ENCODE results near the gene LYSMD2.

LYSMD2 gene

DNA sequence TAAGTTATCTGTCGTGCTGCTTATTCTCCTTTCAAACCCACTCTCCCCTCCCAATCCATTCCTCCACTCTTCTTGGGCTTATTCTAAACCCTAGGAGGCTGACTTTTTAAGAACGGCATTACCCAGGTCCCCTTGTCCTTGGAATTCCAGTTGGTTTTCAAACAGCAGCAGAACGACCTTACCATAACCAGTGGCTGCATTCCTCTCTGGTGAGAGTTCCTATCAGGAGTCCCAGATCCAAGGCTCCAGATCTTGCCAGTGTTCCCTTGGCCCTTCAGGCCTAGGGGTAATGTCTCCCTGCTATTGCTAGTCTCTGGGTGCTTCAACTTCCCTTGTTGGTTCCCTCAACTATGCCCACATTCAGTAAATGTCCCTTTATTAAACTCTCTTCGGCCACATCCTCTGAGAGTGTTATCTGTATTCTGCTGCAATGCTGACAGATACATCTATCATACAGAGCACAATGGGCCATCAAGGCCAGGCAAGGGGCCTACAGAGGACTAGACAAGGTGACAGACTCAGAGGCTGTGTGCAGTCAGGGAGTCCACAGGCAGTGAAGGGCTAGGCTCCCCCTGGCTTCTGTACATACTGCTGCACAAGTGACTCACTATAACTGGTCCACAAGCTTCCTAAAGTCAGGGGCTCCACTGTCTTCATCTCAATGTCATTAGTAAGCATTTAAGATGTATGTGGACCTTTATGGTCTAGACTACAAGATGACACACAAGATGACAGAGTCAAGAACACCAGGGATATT lies 10.1 kb downstream of the LYSMD2 start:
- H3K9ac ChIP-seq (ENCODE audit: low read length), result no peak overlapping the region
- H3K27ac ChIP-seq (ENCODE audit: low read depth, low read length), result peak overlapping the region; percentile 3
- no peaks in the 10 kb centered on the region for H3K9me3 ChIP-seq (ENCODE audit: low read length)
- H3K4me3 ChIP-seq (ENCODE audit: low read depth in 1 of 2, low read length in 2 of 2), result no peak overlapping the region
- H3K4me1 ChIP-seq (ENCODE audit: insufficient read depth, low read length), result peaks cover 54% of the 10 kb centered on the region
- H3K27me3 ChIP-seq (ENCODE audit: control insufficient read depth in 1 of 2, insufficient read depth in 2 of 2, low read length in 2 of 2), result no peaks in the 10 kb centered on the region
- peaks cover 4% of the 10 kb centered on the region for H3K36me3 ChIP-seq (ENCODE audit: insufficient read depth, low read length)

DNA sequence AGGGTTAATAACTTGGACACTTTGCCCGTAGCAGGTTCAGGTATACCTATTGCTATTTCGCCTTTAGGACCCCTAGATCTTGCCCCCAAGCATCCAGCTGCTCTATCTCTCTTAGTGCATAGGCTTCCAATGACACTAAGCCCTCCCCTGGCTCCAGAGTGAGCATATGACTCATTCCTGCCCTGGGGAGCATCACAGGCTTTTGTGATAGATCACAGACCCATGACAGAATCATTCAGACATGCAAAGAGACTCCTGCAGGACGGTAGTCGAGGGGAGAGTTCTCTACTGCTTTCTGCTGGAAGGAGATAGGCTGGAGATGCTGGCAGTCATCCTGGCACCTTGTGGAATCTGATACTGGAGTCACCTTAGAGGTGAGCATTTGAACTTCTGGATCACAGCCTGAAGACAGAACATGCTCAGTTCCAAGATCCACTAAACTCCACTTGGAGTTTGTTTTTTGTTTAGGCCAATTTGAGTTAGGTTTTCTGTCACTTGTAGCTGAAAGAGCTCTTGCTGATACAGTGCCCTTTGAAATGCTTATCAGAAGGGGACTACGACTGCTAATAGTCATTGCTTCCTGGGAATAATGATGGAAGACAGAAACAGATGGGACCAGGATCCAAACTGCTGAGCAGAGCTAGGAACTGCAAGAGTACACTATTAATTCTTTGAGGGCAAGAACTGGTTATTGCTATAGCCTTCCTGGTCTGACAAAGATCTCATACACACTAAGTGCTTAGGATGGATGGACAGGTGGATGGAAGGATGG lies 11.0 kb downstream of the LYSMD2 start:
- Histone ChIP-seq H3K4me3 (ENCODE audit: low read depth in 1 of 2, low read length in 2 of 2) (peak overlapping the region in 1 of 2 donors; percentile 25), H3K27me3 (ENCODE audit: control insufficient read depth in 1 of 2, insufficient read depth in 2 of 2, low read length in 2 of 2) (no peaks in the 10 kb centered on the region)

GRCh38 chr15:51724673-51725072 lies 12.8 kb downstream of the LYSMD2 start:
- Histone ChIP-seq H3K27ac (ENCODE audit: low read depth, low read length) (no peak overlapping the region), H3K4me3 (ENCODE audit: low read depth in 1 of 2, low read length in 2 of 2) (no peak overlapping the region), H3K4me1 (ENCODE audit: insufficient read depth, low read length) (peaks cover 52% of the 10 kb centered on the region), H3K9me3 (ENCODE audit: low read length) (no peaks in the 10 kb centered on the region), H3K36me3 (ENCODE audit: insufficient read depth, low read length) (peaks cover 13% of the 10 kb centered on the region), H3K27me3 (ENCODE audit: control insufficient read depth in 1 of 2, insufficient read depth in 2 of 2, low read length in 2 of 2) (no peaks in the 10 kb centered on the region), H3K9ac (ENCODE audit: low read length) (no peak overlapping the region)

More for the DNA sequence above, 11.0 kb downstream of the LYSMD2 start:
- Histone ChIP-seq H3K9ac (ENCODE audit: low read length) (no peak overlapping the region), H3K36me3 (ENCODE audit: insufficient read depth, low read length) (peaks cover 4% of the 10 kb centered on the region), H3K9me3 (ENCODE audit: low read length) (no peaks in the 10 kb centered on the region), H3K27ac (ENCODE audit: low read depth, low read length) (peak overlapping the region; percentile 3), H3K4me1 (ENCODE audit: insufficient read depth, low read length) (peaks cover 53% of the 10 kb centered on the region)

- no peak overlapping the region for H3K27ac ChIP-seq (ENCODE audit: low read depth, low read length)
Measured at GRCh38 chr15:51724199-51724598, 13.3 kb downstream of the LYSMD2 start.

DNA sequence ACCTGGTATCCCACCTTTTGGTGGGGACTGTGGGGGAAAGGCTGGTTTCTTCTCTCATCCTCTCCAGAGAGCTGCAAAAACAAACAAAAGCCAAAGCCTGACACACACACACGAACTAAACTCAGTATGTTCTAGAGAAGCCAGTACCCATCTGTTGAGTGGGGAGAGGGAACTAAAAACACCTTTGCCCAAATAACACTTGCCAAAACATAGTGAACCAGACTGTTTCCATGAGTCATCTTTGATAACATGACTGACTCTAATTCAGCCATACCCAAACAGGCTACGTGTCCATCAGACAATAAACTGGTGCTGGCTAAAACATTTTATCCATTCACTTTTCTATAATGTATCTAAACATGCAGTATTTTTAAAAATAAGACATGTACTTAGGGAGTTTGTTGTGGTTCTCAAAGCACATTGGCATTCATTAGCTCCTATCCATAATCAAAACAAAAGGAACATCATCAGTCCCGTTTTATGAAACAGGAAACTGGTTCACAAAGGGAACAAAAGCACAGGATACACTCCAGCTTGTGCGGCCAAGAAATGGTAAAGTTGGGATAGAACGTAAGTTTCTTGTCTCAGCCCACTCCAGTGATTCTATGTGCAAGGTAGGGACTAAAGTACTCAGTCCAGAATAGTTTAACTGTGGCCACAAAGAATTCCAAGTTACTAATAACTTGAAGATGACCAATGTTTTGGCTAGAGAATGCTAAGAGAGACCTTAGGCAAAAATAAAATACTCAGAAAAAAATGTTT lies 16.1 kb downstream of the LYSMD2 start:
- Histone ChIP-seq H3K27ac (ENCODE audit: low read depth, low read length) (no peak overlapping the region), H3K27me3 (ENCODE audit: control insufficient read depth in 1 of 2, insufficient read depth in 2 of 2, low read length in 2 of 2) (no peaks in the 10 kb centered on the region)

More at GRCh38 chr15:51724199-51724598, 13.3 kb downstream of the LYSMD2 start:
- Histone ChIP-seq H3K9me3 (ENCODE audit: low read length) (no peaks in the 10 kb centered on the region), H3K27me3 (ENCODE audit: control insufficient read depth in 1 of 2, insufficient read depth in 2 of 2, low read length in 2 of 2) (no peaks in the 10 kb centered on the region), H3K4me1 (ENCODE audit: insufficient read depth, low read length) (peaks cover 52% of the 10 kb centered on the region), H3K4me3 (ENCODE audit: low read depth in 1 of 2, low read length in 2 of 2) (no peak overlapping the region), H3K36me3 (ENCODE audit: insufficient read depth, low read length) (peaks cover 13% of the 10 kb centered on the region), H3K9ac (ENCODE audit: low read length) (no peak overlapping the region)

GRCh38 chr15:51720201-51720995 lies 17.1 kb downstream of the LYSMD2 start:
- Histone ChIP-seq H3K4me1 (ENCODE audit: insufficient read depth, low read length) (peaks cover 30% of the 10 kb centered on the region), H3K27me3 (ENCODE audit: control insufficient read depth in 1 of 2, insufficient read depth in 2 of 2, low read length in 2 of 2) (no peaks in the 10 kb centered on the region), H3K36me3 (ENCODE audit: insufficient read depth, low read length) (peaks cover 10% of the 10 kb centered on the region), H3K27ac (ENCODE audit: low read depth, low read length) (no peak overlapping the region), H3K9ac (ENCODE audit: low read length) (no peak overlapping the region), H3K4me3 (ENCODE audit: low read depth in 1 of 2, low read length in 2 of 2) (no peak overlapping the region), H3K9me3 (ENCODE audit: low read length) (no peaks in the 10 kb centered on the region)

More for the DNA sequence above, 16.1 kb downstream of the LYSMD2 start:
- no peak overlapping the region for H3K4me3 ChIP-seq (ENCODE audit: low read depth in 1 of 2, low read length in 2 of 2)
- peaks cover 38% of the 10 kb centered on the region for H3K4me1 ChIP-seq (ENCODE audit: insufficient read depth, low read length)
- no peaks in the 10 kb centered on the region for H3K9me3 ChIP-seq (ENCODE audit: low read length)
- H3K36me3 ChIP-seq (ENCODE audit: insufficient read depth, low read length), result peaks cover 10% of the 10 kb centered on the region
- no peak overlapping the region for H3K9ac ChIP-seq (ENCODE audit: low read length)

GRCh38 chr15:51718746-51719145 lies 18.7 kb downstream of the LYSMD2 start:
- Histone ChIP-seq H3K27ac (ENCODE audit: low read depth, low read length) (no peak overlapping the region), H3K4me1 (ENCODE audit: insufficient read depth, low read length) (peaks cover 15% of the 10 kb centered on the region), H3K9ac (ENCODE audit: low read length) (no peak overlapping the region), H3K27me3 (ENCODE audit: control insufficient read depth in 1 of 2, insufficient read depth in 2 of 2, low read length in 2 of 2) (no peaks in the 10 kb centered on the region), H3K9me3 (ENCODE audit: low read length) (no peaks in the 10 kb centered on the region), H3K36me3 (ENCODE audit: insufficient read depth, low read length) (peaks cover 10% of the 10 kb centered on the region), H3K4me3 (ENCODE audit: low read depth in 1 of 2, low read length in 2 of 2) (no peak overlapping the region)

GRCh38 chr15:51718219-51718618 lies 19.2 kb downstream of the LYSMD2 start:
- peaks cover 15% of the 10 kb centered on the region for H3K4me1 ChIP-seq (ENCODE audit: insufficient read depth, low read length)
- H3K9me3 ChIP-seq (ENCODE audit: low read length), result no peaks in the 10 kb centered on the region
- H3K27me3 ChIP-seq (ENCODE audit: control insufficient read depth in 1 of 2, insufficient read depth in 2 of 2, low read length in 2 of 2), result no peaks in the 10 kb centered on the region
- no peak overlapping the region for H3K4me3 ChIP-seq (ENCODE audit: low read depth in 1 of 2, low read length in 2 of 2)
- peaks cover 10% of the 10 kb centered on the region for H3K36me3 ChIP-seq (ENCODE audit: insufficient read depth, low read length)
- H3K9ac ChIP-seq (ENCODE audit: low read length), result no peak overlapping the region
- no peak overlapping the region for H3K27ac ChIP-seq (ENCODE audit: low read depth, low read length)

DNA sequence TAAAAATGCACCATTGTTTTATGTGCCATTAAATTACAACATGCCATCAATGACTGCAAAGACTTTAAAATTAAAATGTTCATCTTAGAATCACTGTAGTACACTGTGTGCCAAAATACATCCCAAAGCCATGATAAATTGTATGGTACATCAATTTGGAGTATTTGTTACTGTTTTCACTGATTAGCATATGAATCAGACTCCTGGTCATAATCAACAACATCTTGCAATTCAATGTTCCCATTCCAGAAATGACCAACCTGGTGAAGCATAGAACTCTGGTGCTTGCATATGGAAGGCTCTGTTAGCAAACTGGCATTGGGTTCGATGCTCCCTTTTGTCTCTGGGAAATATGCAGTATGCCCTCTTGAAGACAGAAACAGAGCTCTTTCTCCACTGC lies 22.5 kb downstream of the LYSMD2 start:
- H3K36me3 ChIP-seq (ENCODE audit: insufficient read depth, low read length), result no peaks in the 10 kb centered on the region
- H3K4me3 ChIP-seq (ENCODE audit: low read depth in 1 of 2, low read length in 2 of 2), result no peak overlapping the region

DNA sequence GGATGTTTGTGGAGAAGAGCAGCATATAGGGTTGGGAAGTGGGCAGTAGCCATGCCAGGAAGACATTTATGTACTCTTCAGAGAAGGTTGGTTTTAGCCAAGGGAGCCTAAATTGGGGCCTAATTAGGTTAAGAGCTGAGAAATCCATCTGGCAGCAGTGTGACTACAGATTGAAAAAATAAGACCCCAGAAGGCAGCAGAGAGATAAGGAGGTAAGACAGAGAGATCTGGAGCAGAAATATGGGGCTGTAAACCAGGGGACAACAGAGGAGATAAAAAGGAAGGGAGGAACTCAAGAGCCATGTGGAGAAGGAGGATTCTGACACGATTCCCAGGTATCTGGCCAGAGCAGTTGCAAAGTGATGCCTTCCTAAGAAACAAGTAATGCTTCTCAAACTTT lies 23.3 kb downstream of the LYSMD2 start:
- Histone ChIP-seq H3K36me3 (ENCODE audit: insufficient read depth, low read length) (no peaks in the 10 kb centered on the region), H3K27me3 (ENCODE audit: control insufficient read depth in 1 of 2, insufficient read depth in 2 of 2, low read length in 2 of 2) (no peaks in the 10 kb centered on the region), H3K9ac (ENCODE audit: low read length) (no peak overlapping the region), H3K4me3 (ENCODE audit: low read depth in 1 of 2, low read length in 2 of 2) (no peak overlapping the region), H3K4me1 (ENCODE audit: insufficient read depth, low read length) (no peaks in the 10 kb centered on the region), H3K27ac (ENCODE audit: low read depth, low read length) (no peak overlapping the region), H3K9me3 (ENCODE audit: low read length) (no peaks in the 10 kb centered on the region)

More for the DNA sequence above, 22.5 kb downstream of the LYSMD2 start:
- no peak overlapping the region for H3K9ac ChIP-seq (ENCODE audit: low read length)
- H3K27ac ChIP-seq (ENCODE audit: low read depth, low read length), result no peak overlapping the region
- H3K4me1 ChIP-seq (ENCODE audit: insufficient read depth, low read length), result no peaks in the 10 kb centered on the region
- H3K27me3 ChIP-seq (ENCODE audit: control insufficient read depth in 1 of 2, insufficient read depth in 2 of 2, low read length in 2 of 2), result no peaks in the 10 kb centered on the region
- H3K9me3 ChIP-seq (ENCODE audit: low read length), result no peaks in the 10 kb centered on the region
